ENCODE measurements around the gene LRRIQ3. TPM values are rescaled to one million over a fixed set of nuclear protein-coding genes. Genes with fewer than 3 reads are reported as not detected.
"Not testable (repeated sequence)": the region's sequence is repeated elsewhere in the genome, so short reads cannot be mapped to it uniquely, and the experiment has no call there.

The LRRIQ3 gene
- total RNA-seq, 1 experiment from 2014 or later = 0.85 TPM

DNA sequence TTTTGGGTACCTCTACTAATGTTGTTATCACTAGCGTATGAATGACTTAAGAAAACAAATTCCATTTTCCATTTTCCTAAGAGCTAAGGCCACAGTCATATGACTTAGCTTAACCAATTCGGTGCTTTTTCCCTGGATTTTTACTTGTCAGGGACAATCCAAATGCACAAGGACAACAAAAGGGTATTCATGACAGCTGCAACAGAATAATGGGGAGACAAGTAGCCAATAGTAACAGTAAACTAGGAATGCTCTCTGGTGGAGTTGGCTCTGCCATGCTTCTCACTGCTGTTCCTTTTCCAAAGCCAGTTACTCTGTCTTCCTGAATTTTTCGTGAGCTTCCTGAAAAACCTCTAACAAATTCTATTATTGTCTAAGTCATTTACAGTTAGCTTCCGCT, 52.9 kb downstream of the LRRIQ3 start:
- ATAC-seq (no peak), DNase-seq (ENCODE audit: low read depth, low spot score) (no peak)
- TF ChIP-seq POLR2AphosphoS5 (IDR thresholded peaks at IDR 0.05; ENCODE audit: low read depth, low read length) (no peak), SIN3A (IDR thresholded peaks at IDR 0.05; ENCODE audit: borderline replicate concordance, insufficient read depth, low read depth, low read length) (no peak), TCF7L2 (IDR thresholded peaks at IDR 0.05; ENCODE audit: low read depth, low read length) (no peak)
- TF ChIP-seq, protein P1, sequence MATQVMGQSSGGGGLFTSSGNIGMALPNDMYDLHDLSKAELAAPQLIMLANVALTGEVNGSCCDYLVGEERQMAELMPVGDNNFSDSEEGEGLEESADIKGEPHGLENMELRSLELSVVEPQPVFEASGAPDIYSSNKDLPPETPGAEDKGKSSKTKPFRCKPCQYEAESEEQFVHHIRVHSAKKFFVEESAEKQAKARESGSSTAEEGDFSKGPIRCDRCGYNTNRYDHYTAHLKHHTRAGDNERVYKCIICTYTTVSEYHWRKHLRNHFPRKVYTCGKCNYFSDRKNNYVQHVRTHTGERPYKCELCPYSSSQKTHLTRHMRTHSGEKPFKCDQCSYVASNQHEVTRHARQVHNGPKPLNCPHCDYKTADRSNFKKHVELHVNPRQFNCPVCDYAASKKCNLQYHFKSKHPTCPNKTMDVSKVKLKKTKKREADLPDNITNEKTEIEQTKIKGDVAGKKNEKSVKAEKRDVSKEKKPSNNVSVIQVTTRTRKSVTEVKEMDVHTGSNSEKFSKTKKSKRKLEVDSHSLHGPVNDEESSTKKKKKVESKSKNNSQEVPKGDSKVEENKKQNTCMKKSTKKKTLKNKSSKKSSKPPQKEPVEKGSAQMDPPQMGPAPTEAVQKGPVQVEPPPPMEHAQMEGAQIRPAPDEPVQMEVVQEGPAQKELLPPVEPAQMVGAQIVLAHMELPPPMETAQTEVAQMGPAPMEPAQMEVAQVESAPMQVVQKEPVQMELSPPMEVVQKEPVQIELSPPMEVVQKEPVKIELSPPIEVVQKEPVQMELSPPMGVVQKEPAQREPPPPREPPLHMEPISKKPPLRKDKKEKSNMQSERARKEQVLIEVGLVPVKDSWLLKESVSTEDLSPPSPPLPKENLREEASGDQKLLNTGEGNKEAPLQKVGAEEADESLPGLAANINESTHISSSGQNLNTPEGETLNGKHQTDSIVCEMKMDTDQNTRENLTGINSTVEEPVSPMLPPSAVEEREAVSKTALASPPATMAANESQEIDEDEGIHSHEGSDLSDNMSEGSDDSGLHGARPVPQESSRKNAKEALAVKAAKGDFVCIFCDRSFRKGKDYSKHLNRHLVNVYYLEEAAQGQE (IDR thresholded peaks at IDR 0.05; ENCODE audit: insufficient read depth in 1 of 2, low read depth in 2 of 2, low read length in 1 of 2) = no peak
- TF ChIP-seq, protein P2, sequence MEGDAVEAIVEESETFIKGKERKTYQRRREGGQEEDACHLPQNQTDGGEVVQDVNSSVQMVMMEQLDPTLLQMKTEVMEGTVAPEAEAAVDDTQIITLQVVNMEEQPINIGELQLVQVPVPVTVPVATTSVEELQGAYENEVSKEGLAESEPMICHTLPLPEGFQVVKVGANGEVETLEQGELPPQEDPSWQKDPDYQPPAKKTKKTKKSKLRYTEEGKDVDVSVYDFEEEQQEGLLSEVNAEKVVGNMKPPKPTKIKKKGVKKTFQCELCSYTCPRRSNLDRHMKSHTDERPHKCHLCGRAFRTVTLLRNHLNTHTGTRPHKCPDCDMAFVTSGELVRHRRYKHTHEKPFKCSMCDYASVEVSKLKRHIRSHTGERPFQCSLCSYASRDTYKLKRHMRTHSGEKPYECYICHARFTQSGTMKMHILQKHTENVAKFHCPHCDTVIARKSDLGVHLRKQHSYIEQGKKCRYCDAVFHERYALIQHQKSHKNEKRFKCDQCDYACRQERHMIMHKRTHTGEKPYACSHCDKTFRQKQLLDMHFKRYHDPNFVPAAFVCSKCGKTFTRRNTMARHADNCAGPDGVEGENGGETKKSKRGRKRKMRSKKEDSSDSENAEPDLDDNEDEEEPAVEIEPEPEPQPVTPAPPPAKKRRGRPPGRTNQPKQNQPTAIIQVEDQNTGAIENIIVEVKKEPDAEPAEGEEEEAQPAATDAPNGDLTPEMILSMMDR (IDR thresholded peaks at IDR 0.05) = no peak
- intact Hi-C loops (cut with micrococcal nuclease; ENCODE audit: unreplicated experiment) (no loop called here), in situ Hi-C loops (cut with HindIII; ENCODE audit: low pct_unique_long_range_greater_than_20kb, low sequenced_read_pairs) (no loop called here)
- Histone ChIP-seq H3K4me3 (ENCODE audit: low read depth in 2 of 2, low read length in 2 of 2) (no peak overlapping the region), H3K27ac (ENCODE audit: low read length) (no peak overlapping the region), H3K27me3 (ENCODE audit: control insufficient read depth, insufficient read depth, low read length) (no peaks in the 10 kb centered on the region), H3K9me3 (ENCODE audit: control insufficient read depth, insufficient read depth, low read depth, low read length) (no peaks in the 10 kb centered on the region), H3K36me3 (ENCODE audit: control insufficient read depth, insufficient read depth, low read length) (no peaks in the 10 kb centered on the region), H3K4me1 (ENCODE audit: control insufficient read depth, insufficient read depth, low read length) (no peaks in the 10 kb centered on the region)
- ChIA-PET POLR2A (no interaction called here), CTCF (no interaction called here)
- no TSS peak for BruUV-seq (replicated peaks)

DNA sequence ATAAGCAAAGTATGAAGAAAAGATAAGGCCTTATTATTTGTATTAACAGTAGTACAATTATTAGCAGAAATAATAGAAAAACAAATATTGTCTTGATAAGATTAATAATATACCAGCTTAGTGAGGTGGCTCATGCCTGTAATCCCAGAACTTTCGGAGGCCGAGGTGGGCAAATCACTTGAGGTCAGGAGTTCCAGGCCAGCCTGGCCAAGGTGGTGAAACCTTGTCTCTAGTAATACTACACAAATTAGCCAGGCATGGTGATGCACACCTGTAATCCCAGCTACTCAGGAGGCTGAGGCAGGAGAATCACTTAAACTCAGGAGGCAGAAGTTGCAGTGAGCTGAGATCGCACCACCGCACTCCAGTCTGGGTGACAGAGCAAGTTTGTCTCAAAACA, 80.6 kb downstream of the LRRIQ3 start:
- in situ Hi-C loops (cut with HindIII; ENCODE audit: low pct_unique_long_range_greater_than_20kb, low sequenced_read_pairs) = not testable (repeated sequence)

DNA sequence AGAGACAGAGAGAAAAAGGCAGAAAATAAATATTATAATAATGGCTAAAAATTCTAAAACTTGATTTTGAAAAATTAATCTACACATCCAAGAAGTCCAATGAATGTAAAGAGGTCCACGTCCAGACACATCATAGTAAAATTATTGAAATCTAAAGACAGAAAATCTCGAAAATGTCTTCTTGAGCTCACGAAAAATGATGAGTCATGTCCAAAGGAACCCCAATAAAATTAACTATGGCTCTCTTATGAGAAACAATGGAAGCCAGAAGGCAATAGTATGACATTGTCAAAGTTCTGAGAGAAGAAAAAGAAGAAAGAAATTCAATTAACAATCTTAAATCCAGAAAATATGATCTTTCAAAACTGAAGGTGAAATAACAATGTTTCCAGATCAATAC, 84.6 kb downstream of the LRRIQ3 start:
- no peak for ATAC-seq
- BruUV-seq (replicated peaks) = no TSS peak
- intact Hi-C loops (cut with micrococcal nuclease; ENCODE audit: unreplicated experiment) (no loop called here), in situ Hi-C loops (cut with HindIII; ENCODE audit: low pct_unique_long_range_greater_than_20kb, low sequenced_read_pairs) (no loop called here)
- Histone ChIP-seq H3K4me1 (ENCODE audit: control insufficient read depth, insufficient read depth, low read length) (no peaks in the 10 kb centered on the region), H3K27me3 (ENCODE audit: control insufficient read depth, insufficient read depth, low read length) (no peaks in the 10 kb centered on the region), H3K9me3 (ENCODE audit: control insufficient read depth, insufficient read depth, low read depth, low read length) (no peaks in the 10 kb centered on the region), H3K36me3 (ENCODE audit: control insufficient read depth, insufficient read depth, low read length) (no peaks in the 10 kb centered on the region), H3K27ac (ENCODE audit: low read length) (no peak overlapping the region), H3K4me3 (ENCODE audit: low read depth in 2 of 2, low read length in 2 of 2) (no peak overlapping the region)
- POLR2A ChIA-PET = no interaction called here
- CTCF ChIA-PET = no interaction called here
- no peak for DNase-seq (ENCODE audit: low read depth, low spot score)
- TF ChIP-seq, protein P1 (IDR thresholded peaks at IDR 0.05; ENCODE audit: insufficient read depth in 1 of 2, low read depth in 2 of 2, low read length in 1 of 2) = no peak
- no peak for TF ChIP-seq POLR2AphosphoS5 (IDR thresholded peaks at IDR 0.05; ENCODE audit: low read depth, low read length)
- TF ChIP-seq, protein P2 (IDR thresholded peaks at IDR 0.05) = no peak
- TF ChIP-seq SIN3A (IDR thresholded peaks at IDR 0.05; ENCODE audit: borderline replicate concordance, insufficient read depth, low read depth, low read length) = no peak
- TF ChIP-seq TCF7L2 (IDR thresholded peaks at IDR 0.05; ENCODE audit: low read depth, low read length) = no peak

More for the DNA sequence above, 80.6 kb downstream of the LRRIQ3 start:
- BruUV-seq (replicated peaks); H3K36me3 ChIP-seq (ENCODE audit: control insufficient read depth, insufficient read depth, low read length); H3K9me3 ChIP-seq (ENCODE audit: control insufficient read depth, insufficient read depth, low read depth, low read length); H3K27me3 ChIP-seq (ENCODE audit: control insufficient read depth, insufficient read depth, low read length); H3K4me3 ChIP-seq (ENCODE audit: low read depth in 2 of 2, low read length in 2 of 2); POLR2A ChIA-PET; H3K27ac ChIP-seq (ENCODE audit: low read length); DNase-seq (ENCODE audit: low read depth, low spot score); ATAC-seq; intact Hi-C loops (cut with micrococcal nuclease; ENCODE audit: unreplicated experiment); CTCF ChIA-PET; H3K4me1 ChIP-seq (ENCODE audit: control insufficient read depth, insufficient read depth, low read length): not testable (repeated sequence)

Data from Panc1 (cell line).